Measurements from ENCODE around the gene ACP1.

The ACP1 gene

DNA sequence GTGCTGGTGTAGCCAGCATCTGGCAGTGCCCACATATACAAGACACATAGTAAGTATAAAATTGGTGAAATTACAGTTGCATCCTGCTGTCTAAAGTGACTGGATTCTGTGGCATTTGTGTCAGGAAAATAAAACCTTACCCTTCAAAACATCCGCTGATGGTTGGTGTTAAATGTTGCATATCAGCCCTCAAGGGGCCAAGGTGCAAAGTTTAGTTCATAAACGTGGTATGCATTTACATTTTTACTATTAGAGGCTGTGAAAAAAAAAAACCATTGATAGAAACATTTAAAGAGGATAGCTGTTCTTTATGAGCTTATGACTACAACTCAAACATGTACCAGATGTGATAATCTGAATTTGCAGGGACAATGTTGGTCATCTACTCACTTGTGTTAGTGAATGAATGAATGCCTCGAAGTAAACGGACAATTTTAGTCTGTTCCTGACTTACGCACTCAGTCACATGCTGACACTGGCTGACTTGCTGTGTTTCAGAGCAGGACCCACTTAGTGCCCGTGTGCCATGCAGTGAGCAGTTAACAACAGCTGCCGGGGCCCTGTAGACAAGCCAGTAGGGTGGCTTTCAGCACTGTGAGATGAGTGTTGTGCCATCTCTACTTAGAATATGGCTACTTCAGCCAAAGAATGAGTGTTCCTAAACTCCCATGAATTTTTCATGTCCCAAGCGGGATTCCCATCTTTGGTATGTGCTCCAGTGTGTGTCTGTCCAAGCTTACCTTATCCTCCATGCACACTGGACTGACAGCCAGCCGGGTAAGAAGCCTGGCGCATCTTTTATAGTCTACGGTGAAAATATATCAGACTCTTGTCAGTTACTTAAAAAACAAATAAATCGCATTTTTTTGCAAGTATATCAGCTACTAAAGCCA lies 17.9 kb downstream of the ACP1 start:
- DNase-seq = no peak

DNA sequence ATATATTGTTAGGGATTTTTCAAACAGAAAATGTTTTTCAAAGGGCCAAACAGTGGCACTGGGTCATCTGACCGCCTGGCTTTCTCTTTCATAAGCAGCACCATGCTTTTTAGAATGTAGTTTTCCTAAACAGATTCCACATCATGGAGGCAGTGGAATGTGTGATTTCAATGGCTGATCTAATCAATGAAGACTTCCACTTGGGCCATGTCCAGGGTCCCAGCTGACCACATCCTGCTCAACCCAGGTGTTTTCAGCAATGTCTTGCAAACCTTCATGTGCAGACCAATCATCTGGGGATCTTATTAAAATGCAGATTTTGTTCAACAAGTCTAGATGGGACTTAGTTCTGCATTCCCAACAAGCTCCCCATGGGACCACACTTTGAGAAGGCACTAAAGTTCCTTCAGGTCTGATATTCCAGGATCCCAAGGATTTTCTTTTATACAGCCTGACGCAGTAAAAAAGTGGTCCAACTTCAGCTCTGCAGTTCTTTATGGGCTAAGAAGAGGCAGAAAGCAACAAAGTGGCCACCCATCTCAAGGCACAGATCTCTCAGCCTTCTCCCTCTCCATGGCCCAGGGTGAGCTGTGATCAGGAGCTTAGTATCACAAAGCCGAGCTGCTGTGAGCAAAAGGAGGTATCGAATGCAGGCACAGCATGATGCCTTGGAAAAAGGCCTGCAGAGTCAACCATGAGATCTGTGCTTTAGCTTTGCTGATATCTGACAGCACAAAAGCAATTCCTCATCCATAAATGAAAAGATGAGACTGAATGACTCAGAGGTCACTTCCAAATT lies 19.4 kb downstream of the ACP1 start:
- no peak for DNase-seq

DNA sequence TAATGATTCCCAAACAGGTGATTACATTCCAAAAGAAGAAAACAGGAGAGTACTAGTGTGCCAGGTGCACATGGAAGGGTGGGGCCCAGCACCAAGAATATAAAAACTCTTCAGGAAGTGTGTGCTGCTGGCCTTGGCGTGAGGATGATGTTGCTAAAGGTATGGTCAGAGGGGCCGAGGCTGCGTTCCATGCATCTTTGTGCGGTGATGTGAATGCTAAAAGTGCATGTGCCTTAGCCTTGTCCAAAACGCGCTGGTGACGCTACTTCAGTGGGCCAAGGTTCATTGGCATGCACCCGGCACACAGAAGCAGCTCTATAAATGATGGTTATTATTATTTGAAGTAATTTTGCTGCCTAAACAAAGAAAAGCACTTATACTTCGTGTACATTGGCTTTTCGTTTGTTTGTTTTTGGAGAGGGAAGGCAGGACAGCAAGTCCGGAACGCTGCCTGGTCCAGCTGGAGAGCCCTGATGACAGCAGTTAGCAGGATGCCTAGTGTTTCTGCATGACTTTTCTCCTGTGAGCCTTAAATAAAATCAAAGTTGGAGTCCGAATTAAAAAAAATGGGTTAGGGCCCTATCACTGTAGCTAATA lies 20.2 kb downstream of the ACP1 start:
- DNase-seq = no peak

DNA sequence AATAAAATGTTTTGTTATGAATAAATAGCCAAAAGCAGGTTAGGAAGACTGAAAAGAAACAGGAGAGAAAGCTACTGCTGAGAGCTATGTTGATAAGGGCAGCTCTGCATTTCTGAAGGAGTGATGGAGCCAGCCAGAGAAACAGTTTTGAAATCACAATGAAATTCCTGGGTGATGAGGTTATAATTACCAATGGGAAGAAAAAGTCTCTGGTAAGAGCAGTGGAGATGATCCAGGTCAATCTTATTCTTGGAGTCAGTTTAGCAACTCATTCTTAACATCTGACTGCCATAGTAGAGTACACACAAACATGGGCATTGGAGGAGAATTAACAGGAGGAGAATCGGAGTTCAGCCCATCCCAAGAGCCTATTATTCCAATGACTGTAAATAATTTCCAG lies 20.8 kb downstream of the ACP1 start:
- DNase-seq = no peak

DNA sequence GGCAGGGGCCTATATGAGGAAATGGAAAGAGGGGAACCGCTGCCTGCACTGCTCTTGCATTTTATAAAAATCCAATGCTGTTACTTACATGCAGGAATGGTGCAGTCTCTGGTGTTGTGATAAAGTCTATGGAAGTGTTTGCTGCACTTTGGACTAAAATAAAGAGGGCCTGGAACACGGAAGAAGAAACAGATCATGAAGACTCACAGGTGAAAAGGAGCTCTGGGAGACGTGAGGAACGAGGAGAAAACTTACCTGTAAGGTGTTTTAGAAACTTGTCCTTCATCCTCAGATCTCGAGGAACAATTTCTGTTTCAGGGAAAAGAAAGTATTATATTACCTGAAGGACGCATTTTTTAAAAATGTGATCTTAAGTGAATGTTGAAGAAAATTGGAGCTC lies 21.3 kb downstream of the ACP1 start:
- DNase-seq = no peak

DNA sequence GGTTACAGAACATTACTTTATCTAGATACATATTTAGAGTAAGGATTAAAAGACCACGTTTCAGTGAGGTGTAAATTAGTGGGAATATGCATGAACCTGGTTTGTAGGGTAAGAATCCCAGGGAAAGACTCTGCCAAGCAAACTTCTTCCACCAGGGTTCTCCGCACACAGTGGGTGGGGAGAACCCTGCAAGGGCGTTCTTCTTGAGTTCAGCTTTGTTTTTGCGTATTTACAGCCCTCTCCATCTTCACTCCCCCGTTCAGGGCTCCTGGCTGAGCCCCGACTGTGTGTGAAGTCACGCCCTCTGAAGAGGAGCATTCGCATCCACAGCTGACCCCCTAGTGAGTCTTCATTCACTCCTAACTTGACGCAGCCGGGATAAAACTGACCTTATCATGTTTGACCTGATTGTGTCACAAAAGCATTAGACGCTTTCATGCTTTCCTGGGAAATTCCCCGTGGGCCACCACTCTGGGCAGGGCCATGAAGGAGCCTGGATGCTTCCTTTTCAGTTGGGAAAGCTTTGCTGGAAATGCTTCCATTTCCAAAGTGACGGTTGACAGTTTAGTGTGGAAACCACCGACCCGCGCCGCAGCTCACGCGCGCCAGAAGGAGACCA lies 22.1 kb downstream of the ACP1 start:
- no peak for DNase-seq

DNA sequence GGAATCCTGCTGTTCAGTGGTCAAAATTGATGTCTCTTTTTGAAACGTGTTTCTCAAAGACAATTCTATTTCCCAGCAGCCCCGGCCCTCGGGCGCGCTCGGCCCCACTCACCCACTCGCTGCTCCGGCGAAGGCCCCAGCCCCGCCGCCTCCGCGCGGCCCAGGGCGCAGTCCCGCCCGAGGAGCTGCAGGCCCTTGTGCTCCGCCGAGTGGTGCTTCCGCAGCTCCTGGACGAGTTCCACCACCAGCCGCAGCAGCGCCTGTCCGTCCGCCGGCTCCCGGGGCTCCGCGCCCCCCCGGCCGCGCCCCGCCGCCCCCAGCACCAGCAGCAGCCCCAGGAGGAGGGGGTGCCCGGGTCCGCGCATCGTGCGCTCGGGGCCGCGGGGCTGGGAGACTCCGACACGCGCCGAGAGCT lies 22.7 kb downstream of the ACP1 start:
- no peak for DNase-seq

DNA sequence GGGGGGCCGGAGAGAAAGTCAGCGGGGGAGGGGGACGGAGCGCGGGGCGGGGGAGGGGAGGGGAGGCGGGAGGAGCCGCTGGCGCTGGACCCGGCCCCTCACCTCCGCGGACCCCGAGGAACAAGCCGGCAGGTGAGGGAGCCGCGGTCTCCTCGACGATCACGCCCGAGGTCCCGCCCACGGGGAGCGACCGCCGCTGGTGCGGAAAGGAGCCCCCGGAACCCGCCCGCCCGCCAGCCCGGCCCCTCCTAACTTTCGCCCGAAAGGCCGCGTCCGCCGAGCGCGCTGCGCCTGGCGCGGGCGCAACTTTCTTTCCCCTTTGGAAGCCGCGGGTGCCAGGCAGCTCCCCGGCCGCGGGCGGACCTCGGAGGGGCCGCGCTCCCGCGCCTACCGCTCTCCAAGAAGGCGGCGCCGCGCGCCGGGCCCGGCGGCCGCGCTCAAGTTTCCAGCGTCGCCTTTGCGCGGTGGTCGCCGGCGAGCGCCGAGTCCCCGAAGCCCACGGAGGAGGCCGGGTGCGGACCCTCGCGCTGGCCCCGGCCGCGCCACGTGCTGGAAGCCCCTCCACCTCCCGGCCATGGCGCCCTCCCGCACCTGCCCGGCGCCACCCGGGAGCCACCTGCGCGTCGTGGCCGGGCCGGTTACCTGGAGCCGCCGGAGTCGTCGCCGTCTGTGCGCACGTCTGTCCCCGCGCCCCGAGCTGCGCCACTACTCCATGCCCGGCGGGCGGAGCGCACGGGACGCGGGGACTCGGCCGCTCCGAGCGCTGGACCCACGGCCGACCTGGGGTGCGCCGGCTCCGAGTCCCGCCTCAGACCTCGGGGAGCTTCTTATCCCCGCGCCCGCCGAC lies 23.4 kb downstream of the ACP1 start, which contains the start of gene ALKAL2:
TSS of gene ALKAL2 (minus strand) at position 181 of the 847 bp plus-strand sequence. CDS start 256 bp downstream, outside the sequence.
- DNase-seq = no peak

DNA sequence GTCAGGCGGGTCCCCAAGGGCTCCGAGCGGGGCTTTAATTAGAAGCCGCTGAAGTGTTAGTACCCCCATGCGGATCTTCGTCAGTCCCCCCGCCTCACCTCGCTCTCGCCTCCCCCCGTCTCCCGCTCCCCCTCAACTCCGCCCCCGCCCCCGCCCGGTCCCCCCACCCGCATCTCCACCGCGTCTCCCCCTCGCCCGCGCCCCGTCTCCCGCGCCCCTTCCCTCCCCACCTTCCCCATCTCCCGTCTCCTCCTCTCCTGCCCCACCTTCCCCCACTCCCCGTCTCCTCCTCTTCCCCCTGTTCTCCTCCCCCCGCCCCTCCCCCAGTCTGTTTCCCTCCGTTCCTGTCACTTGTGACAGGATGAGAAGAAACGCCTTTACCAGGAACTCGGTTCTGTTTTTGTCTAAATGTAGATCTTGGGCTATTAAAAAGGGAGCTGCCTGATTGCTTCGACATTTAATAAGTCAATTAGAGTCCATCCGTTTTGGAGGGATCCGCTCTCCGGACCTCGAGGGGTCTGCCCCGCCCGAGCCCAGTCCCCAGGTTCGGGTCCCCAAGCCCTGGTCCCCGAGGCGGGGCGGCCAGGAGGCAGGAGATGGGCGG lies 24.1 kb downstream of the ACP1 start:
- DNase-seq = no peak

DNA sequence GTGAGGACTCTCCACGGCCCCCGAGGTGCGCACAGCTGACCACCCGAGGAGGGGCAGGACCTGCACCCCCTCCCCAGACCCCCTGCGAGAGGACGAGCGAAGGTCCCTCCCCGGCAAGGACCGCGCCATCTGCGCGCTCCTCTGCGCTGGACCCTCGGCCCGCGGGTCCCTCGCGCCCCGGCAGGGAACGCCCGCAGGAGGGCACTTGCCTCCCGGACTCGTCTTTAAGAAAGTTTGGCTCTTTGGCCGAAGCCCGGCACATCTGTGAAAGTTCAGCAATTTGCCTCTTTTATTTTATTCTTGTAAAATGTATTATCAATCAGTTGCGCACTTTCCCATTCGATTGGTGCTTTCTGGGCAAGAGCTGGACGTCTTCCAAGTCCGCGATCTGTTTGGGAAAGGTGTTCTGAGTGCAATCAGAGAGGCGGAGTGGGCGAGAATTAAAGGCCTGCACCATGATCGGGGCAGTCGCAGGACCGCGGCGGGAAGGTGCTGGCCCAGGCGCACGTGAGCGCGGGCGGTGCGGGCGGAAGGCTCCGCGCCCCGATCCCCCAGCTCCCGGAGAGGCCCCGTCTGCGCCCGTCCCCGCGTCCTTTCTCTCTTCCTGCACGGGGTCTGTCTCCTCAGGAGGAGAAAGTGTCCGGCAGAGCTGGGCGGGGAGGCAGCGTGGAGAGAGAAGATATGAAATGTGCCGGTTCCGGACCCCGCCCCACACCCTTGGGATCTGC lies 24.8 kb downstream of the ACP1 start:
- no peak for DNase-seq

DNA sequence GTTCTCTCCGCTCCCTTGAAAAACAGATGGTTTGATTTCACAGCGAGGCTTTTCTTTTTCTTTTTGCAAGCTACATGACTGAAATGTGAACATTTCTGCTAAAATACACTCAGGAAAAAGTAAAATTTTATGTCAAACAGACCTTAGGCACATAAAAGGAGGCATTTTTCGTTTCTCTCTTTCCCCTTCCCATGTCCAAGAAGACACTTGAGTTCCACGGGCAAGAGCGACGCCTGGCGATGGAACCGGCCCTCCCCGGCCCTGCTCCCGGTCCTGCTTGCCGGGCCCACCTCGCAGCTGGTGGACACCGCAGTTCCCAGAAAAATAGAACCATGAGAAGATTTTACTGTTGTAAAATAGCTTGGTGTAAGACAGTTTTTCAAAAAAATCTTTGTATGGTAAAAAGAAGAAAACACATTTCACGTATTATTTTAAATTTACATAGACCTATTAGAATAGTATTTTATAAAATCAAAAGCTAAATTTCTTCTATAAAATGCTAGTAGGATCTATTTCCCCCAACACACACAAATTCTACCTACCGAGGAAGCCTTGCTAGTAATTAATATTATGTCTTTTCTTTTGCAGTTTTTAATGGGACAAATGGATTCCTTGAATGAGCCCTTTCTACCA lies 25.5 kb downstream of the ACP1 start:
- DNase-seq = peak; percentile 38

DNA sequence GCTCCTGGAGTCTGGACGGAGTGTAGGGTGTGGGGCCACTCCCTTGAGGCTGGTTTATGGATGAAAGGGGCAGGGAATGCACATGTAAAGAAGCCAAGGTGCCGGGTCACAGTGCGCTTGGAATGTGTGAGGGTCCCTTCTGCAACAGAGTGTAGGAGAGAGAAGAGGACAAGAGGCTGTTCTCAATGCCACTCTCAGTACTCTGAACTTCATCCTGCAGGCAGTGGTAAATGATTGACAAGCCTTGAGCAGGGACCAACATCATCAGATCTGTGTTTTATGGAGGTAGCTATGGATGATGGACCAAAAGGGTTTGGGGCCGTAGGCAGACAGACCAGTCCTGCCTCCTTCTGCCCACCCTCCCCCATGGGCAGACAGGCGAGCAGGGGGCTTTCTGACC lies 30.3 kb downstream of the ACP1 start:
- no peak for DNase-seq

DNA sequence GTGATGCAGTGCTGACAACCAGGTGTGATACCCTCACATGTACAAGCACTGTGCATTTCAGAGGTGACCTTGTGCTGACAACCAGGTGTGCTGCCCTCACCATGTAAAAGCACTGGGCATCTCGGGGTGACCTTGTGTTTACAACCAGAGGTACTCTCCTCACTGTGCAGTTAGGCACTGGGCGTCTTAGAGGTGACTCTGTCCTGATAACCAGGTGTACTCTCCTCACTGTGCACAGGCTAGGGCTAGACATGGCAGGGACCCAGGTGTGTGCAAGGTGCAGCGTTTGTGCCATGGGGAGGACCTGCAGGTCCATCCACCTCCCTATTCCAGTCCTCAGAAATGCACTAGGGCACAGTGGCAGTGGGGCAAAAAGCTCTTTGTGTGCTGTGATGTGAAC lies 31.6 kb downstream of the ACP1 start:
- DNase-seq = no peak

DNA sequence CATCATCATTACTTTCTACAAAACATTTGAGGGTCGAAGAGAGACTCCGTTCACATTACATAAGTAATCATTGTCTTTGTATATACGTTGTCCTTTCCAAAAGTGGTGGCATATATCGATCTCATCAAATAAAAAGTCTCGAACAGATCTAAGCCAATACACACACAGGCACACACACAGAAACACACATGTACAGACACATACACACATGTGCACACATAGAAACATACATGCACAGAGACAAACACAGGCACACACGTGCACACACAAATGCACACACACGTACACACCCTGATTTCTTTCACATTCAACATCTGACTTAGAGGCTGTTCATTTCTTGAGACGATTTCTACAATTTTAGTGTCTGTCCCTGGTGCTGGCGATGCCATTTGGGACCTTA lies 40.6 kb downstream of the ACP1 start:
- no peak for DNase-seq

DNA sequence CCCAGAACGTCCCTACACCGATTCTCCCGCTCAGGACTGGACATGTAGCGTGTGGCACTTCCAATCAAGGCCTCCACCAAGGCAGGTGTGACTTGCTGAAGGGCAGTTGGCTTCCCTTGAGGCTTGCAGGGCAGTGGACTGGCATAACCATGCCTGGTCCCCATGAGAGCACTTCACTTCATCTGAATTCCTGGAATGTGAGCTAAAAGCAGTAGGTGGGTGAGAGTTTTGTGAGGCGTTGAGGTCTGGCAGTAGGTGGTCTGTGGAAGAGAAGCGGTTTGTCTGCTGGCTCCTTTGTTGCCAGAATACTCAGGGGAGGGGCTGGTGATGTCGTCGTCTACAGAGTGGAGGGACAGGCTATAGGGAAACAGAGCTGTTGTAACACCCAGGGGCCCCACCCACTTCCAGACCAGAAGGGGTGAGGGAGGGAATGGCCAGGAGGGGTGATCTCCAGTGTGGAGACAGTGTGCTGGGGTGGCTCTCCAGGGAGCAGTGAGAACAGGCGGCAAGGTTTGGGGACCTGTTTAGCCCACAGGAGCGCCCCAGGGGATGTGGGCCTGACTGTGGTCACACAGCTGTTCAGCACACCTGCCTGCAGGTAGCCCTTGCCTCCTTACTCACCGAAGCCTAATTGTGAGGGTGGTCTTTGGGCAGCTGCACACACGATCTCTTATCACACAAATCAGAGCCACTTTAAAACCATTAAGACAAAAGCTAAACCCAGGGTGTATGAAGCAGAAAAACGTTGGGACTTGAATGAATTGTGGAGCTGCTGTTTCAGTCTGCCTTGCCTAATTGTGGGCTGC lies 44.6 kb downstream of the ACP1 start:
- DNase-seq = no peak

DNA sequence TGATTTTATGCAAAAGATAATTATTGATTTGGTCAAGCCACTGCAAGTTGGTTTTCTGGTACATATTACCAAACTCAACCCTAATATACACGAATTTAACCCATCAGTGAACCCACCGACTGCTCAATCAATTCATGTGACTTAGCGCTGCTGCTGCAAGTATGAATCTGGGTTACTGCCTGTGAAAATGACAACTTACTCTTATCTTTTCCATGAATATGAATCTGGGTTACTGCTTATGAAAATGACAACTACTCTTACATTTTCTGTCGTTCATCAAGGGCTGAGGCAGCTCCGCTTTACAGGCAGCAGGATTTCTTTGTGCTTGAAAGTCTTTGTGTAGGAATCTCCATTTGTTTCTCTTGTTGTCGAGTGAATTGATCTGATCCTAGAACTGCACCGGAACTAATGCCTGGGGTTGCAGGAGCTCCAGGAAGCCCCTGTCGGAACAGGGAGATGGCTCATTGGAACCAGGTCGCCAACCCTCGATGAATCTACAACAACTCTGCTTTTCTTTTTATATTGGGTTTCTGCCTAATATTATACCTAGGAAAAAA lies 45.3 kb downstream of the ACP1 start:
- no peak for DNase-seq

DNA sequence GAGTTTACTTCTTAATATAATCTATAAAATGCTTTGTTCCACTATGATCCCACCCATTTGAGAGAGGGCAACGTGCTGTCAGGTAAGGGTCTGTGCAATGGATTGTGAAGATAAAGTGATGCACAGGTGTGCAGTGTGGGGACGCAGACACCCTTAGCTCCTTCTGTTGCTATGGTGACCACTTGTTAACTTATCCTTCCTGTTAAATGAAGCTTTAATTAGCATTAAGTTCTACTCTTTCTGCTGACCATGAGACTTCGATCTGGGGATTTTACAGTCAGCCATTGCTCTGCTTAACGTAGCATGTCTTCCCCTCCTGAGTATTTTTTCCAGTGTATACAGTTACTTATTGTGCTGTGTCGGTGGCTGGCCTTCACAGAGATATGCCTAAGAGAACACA lies 46.2 kb downstream of the ACP1 start:
- no peak for DNase-seq

DNA sequence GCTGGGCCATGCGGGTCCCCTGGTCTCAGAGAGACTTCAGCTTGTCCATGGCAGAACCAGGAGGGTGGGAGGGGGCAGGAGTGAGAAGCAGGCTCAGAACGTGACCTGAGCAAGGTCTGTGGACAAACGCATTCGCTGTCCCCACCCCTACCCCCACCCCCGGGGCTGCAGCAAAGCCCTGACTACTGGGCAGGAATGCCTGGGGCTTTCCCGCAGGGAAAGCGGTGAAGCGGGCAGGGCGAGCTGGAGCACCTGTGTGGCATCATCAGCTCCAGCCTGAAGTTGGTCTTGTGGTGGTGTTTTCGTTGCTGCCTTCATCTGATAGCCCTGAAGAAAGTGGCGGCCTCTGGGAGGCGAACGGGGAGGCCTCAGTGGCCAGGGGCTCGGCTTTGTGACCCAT lies 49.2 kb downstream of the ACP1 start:
- DNase-seq = no peak

All from activated naive CD4-positive, alpha-beta T cell treated with Interleukin-2 at 50 U/mL for 16 hours (primary cell).